CD4-positive, alpha-beta T cell treated with Interleukin-2 at 100 ng/mL for 4 hours (primary cell): ENCODE data around the gene RAC2.

ENCODE experiments used
- DNase-seq: peaks from one replicate; pipeline ENCODE4 v3.0.0-alpha.2; 2020; ENCODE audit warnings: low spot score

Gene RAC2

DNA sequence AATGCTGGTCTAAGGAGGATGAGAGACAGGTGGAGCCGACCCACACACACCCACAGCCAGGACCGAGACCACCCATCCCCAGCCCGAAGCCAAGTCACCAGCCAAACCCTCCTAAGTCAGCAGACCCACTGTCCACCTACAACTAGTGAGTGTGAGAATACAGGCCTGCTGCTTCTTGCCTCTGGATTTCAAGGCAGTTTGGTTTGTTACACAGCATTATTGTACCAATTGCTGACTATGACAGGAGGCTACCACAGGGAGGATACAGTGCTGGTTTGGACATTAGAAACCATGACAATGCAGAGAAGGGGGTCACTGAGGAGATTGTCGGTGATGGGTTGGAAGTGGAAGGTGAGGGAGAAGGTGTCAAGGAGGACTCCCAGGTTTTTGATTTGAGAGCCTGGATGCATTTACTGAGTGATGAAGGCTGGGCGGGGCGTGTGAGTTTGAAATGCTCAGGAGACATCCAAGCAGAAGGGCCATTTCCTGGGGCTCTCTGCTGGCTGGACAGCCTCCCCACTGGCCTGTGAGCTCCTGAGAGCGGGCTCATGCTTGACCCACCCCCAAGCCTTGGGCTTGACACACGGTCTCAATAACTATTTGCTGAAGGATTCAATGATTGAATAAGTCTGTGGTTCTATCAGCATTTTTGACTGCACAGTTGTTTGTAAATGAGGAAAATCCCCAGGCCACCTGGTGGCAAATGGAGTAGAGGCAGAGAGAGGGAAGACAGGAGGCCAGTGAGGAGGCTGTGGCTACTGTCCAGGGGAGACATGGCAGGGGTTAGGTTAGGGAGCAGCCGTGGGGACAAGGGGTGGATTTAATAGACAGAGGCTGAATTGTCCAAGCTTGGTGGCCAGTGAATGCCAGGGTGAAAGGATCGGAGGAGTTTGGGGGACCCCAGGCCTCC is 22.4 kb downstream of the RAC2 start:
- no peak for DNase-seq

DNA sequence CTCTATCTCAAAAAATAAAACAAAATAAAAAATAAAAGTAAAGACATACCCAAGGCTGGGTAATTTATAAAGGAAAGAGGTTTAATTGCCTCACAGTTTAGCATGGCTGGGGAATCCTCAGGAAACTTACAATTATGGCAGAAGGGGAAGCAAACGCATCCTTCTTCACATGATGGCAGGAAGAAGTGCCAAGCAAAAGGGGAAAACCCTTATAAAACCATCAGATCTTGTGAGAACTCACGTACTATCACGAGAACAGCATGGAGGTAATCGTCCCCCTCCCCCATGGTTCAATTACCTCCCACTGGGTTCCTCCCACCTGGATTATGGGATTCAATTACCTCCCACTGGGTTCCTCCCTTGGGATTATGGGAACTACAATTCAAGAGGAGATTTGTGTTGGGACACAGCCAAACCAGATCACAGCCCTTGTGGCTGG is 23.5 kb downstream of the RAC2 start:
- peak; percentile 32 for DNase-seq

DNA sequence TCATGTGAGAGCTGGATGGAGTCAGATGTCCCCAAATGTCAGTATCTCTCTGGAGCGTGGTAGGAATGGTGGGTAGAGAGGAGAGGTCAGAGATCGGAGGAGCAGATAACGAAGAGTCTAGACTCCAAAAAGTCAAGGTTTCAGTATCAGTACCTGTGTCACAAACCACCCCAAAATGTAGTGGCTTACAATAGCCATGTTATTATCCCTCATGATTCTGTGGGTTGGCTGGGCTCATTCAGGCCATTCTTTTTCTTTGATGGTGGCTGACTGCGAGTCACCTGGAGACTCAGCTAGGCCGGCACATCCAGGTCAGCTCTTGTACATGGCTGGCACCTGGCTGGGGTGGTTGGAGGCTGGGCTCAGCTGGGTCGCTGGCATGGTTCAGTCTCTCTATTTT is 24.5 kb downstream of the RAC2 start:
- no peak for DNase-seq

DNA sequence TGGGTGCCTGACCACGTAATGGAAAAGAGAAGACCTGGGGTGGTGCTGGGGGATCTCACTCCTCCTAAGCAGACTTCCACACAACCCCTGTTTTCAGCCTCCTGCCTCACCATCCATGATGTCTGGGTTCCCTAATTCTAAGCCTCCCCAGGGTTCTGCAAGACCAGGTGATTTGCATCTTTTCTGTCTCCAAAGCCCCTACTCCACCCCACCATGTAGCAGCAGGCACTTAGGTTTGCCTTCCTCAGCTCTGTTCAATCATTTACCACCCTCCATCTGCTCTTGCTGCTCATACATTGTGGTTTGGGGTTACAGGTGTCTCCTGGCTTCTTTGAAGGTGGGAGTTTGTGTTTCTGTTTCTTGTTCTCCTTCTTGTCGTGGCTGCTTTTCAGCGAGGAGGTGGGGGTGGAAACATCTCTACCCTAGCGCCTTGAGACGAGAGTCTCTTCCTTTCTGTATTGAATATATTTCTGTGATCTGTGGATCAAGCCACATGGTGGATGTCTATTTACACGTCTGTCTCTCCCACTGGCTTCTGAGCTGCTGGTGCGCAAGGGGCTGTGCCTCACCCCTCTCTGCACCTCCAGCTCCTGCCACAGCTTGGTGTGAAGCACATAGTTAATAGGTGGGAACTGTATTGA is 25.2 kb downstream of the RAC2 start:
- DNase-seq, result peak; percentile 84

GRCh38 chr22:37218399-37218770 is 25.7 kb downstream of the RAC2 start:
- DNase-seq, result no peak

DNA sequence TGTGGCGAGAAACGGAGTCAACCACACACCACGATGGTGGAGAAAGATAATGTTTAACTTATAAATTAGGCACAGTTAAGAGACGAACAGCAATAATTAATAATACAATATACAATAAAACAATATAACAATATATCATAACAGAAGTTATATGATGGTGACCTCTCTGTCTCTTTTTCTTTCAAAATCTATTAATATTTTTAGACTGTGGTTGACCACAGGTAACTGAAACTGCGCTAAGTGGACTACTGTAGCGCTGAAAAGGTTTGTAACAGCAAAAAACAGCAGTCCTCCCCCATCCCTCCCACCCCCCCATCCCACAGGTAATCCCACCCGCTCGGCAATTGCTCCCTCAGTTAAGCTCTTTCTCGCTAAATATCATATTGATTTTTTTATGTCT is 28.2 kb downstream of the RAC2 start:
- DNase-seq, result no peak

- no peak for DNase-seq
Observed at GRCh38 chr22:37214731-37215030, 29.4 kb downstream of the RAC2 start.

GRCh38 chr22:37213941-37214730 is 29.9 kb downstream of the RAC2 start:
- DNase-seq, result no peak

DNA sequence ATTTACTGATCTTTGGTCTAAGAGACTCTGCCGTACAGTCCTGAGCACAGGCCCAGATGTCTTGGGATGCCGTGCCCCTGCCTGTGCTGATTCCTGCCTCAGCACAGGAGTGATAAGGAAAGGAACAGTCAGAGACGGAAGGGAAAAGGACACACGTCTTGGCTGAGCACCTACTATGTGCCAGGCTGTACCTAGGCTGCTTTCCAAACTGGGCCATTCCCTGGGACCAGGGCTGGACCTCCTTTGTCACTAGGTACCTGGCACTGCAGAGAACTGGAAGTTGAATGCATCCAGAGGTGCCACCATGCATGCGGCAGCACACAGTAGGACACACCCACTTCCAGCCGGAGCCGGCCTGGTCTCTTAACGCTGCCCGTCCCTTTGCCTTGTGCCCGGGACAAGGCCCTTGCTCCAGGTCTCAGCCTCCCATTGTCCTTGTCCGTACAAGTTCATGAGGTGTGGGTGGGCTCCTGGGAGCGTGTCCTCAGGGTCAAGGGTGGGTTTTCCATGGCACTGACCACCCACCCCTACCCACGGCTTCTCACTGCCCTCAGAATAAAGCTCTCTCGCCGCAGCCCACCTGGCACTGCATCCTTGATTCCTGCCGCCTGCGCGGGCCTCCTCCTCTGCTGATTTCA is 30.7 kb downstream of the RAC2 start:
- DNase-seq, result no peak

GRCh38 chr22:37212174-37212906 is 31.7 kb downstream of the RAC2 start, which contains the start of gene SSTR3:
Gene SSTR3 (minus strand): TSS chr22:37212477. CDS start chr22:37207803, 4,674 bp downstream.
- no peak for DNase-seq

GRCh38 chr22:37211866-37212173 is 32.2 kb downstream of the RAC2 start:
- no peak for DNase-seq

GRCh38 chr22:37211075-37211865 is 32.8 kb downstream of the RAC2 start:
- DNase-seq, result no peak

DNA sequence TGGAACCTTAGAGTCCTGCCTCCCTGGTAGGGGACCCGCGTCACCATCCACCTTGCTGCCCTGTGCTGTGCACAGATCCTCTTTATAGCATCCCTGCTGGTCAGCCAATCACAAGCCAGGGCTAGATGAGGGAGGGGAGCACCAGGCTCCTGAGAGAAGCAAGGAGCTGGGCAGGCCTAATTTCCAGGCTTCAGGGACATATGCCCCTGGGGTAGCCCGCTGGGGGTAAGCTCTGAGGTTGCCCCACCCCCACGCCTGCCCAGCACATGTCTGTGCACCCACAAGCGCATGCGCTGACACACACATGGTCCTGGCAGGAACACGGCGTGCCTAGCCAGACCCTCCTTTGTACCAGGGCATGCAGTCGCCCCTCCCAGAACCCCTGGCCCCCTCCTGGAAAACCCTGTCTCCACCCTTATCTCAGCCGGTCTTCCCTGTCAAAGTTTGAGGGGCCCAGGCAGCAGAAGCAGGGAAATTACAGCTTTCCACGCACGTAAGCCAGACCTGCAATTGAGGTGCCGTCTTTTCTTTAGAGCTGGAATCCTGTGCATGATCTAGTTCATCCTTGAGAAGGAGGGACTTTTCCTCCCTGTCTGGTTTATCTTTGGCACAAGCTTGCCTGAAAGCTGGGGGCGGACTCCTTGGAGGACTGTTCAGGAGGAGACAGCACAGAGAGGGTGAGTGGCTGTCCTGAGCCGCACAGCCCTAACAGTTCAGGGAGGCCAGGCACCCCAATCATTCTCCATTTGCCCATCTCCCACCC is 33.8 kb downstream of the RAC2 start:
- DNase-seq, result no peak

DNA sequence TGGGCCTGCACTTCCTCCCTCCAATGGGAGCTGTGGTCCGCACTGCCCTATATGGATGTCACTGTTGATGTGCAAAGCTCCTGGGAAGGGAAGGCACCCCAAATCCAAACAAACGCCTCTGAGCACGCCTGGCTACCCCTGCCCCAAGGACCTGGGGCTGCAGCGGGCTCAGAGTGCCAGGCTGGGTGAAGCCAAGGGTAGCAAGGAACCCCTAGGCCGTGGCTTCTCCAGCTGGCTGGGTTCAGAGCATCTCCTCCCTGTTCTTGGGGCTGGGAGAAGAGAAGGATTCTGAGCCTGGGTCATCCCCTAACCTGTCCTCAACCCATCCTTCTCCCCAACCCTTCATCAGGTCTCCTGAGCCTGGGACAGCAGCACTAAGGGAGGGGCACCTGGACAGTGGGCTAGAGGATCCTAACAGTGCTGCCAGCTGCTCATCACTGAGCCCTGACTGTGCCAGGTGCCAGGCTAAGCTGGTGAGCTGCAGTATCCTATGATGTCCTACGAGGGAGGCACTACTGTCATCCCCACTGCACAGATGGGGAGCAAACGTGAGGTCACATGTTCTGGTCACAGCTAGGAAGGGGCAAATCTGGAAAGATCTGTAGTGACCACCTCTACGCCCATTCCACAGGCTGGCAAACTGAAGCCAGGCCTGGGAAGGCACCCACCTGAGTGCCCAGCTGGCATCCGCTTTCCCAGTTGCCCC is 34.8 kb downstream of the RAC2 start:
- DNase-seq, result no peak

DNA sequence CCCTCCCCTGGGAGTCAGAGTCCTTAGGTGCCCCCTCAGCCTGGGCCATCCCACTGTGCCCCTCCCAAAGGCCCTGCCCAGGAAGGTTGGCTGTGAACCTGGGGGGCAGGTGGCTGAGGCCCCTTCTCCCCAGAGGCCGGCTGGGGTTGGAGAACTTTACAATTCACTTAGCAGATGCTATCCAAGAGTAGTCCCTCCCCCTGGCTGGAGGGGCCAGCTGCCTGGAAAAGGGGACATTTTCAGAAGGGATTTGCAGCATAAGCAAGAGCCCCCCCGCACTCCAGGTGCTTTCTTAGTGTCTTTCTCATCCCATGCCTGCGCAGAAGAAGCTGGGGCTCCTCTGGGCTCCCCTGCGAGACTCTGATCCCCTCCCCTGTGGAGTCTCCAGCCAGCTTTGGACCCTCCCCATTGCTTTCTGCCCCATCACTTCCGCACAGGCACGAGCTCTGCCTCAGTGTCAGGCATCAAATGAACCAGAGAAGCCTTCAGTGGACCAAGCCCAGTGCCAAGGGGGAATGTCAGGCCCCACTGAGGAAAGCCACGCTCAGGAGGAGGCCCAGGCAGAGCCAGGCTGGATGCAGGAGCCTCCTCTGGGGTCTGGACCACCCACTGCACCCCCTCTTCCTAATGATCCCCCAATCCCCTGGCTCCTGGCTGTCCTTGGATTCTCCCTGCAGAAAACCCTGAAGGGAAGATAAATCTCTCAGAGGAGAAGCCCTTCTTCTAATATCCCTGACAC is 35.5 kb downstream of the RAC2 start:
- no peak for DNase-seq

DNA sequence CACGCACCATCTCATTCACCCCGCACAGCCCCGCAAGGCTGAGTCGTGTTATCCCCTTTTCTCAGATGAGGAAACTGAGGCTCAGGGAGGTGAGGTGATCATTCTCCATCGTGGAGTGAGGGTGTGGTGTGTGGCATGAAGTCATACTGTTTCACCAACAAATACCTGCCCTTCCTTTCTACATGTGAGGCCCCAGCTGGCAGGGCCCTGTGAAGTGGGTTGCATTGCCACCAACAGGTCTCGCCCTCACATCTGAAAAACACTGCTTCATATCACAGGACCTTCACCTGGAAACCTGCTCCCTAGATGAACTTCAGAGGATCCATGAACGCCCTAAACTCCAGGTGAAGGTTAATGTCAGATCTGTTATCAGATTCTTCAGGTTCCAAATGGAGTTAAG is 36.1 kb downstream of the RAC2 start:
- DNase-seq, result peak; percentile 30

- DNase-seq, result no peak
Observed at GRCh38 chr22:37206841-37207821, 36.9 kb downstream of the RAC2 start.
